Mesendoderm (in vitro differentiated cells): ENCODE results near the gene MXI1.

ENCODE experiments used
- DNase-seq: peaks from one replicate; pipeline ENCODE4 v3.0.0; 2013
- H2AK5ac ChIP-seq: 2 replicates; pipeline ENCODE4 v1.6.1; 2013; ENCODE audit warnings: low read length, inconsistent platforms
- H2BK120ac ChIP-seq: 2 replicates; pipeline ENCODE4 v1.6.1; 2013; ENCODE audit warnings: low read depth, mild to moderate bottlenecking, low read length, moderate library complexity, mixed read lengths
- H2BK15ac ChIP-seq: replicated peaks from 2 replicates; pipeline ENCODE4 v1.6.1; 2013; ENCODE audit warnings: low read depth, mild to moderate bottlenecking, moderate library complexity
- H2BK5ac ChIP-seq: 2 replicates; pipeline ENCODE4 v1.6.1; 2013; ENCODE audit warnings: low read length, inconsistent platforms
- H3K18ac ChIP-seq: 2 replicates; pipeline ENCODE4 v1.6.1; 2013; ENCODE audit warnings: mild to moderate bottlenecking, low read length, mixed read lengths
- H3K23ac ChIP-seq: one replicate; pipeline ENCODE4 v1.6.1; 2013; ENCODE audit warnings: low read length
- H3K27ac ChIP-seq: 2 replicates; pipeline ENCODE4 v1.5.1; 2013; ENCODE audit warnings: low read depth, mild to moderate bottlenecking, inconsistent platforms, low read length, moderate library complexity
- H3K27me3 ChIP-seq: 2 replicates; pipeline ENCODE4 v1.6.1; 2013; ENCODE audit warnings: low read length, control low read depth, mild to moderate bottlenecking, inconsistent platforms; ENCODE audit not compliant: insufficient read depth, poor library complexity
- H3K36me3 ChIP-seq: 2 replicates; pipeline ENCODE4 v1.6.1; 2013; ENCODE audit warnings: low read length, inconsistent platforms; ENCODE audit not compliant: control insufficient read depth, insufficient read depth
- H3K4ac ChIP-seq: one replicate; pipeline ENCODE4 v1.6.1; 2013; ENCODE audit warnings: low read depth, mild to moderate bottlenecking, low read length, moderate library complexity
- H3K4me1 ChIP-seq: 2 replicates; pipeline ENCODE4 v1.6.1; 2013; ENCODE audit warnings: low read depth, low read length, inconsistent platforms; ENCODE audit not compliant: control insufficient read depth
- H3K4me2 ChIP-seq: 2 replicates; pipeline ENCODE4 v1.6.1; 2013; ENCODE audit warnings: low read length
- H3K4me3 ChIP-seq: 2 replicates; pipeline ENCODE4 v1.5.1; 2013; ENCODE audit warnings: mild to moderate bottlenecking, low read length
- H3K56ac ChIP-seq: one replicate; pipeline ENCODE4 v1.6.1; 2013; ENCODE audit warnings: low read length
- H3K79me1 ChIP-seq: 2 replicates; pipeline ENCODE4 v1.6.1; 2013; ENCODE audit warnings: low read length, inconsistent platforms
- H3K79me2 ChIP-seq: 2 replicates; pipeline ENCODE4 v1.6.1; 2013; ENCODE audit warnings: mild to moderate bottlenecking, low read length; ENCODE audit not compliant: control insufficient read depth, insufficient read depth
- H3K9ac ChIP-seq: 2 replicates; pipeline ENCODE4 v1.6.1; 2013; ENCODE audit warnings: low read length, inconsistent platforms
- H4K5ac ChIP-seq: one replicate; pipeline ENCODE4 v1.6.1; 2013; ENCODE audit warnings: low read length
- H4K8ac ChIP-seq: one replicate; pipeline ENCODE4 v1.6.1; 2013; ENCODE audit warnings: low read depth, mild to moderate bottlenecking, control low read depth, low read length, moderate library complexity
- WGBS: extraction: QIAGEN DNeasy Blood & Tissue Kit; methylation state at CpG from one replicate; pipeline ENCODE4 v1.1.7; 2013; ENCODE audit warnings: low lambda C conversion rate, missing lambda C conversion rate; ENCODE audit not compliant: insufficient coverage; ENCODE audit errors: extremely low coverage; 5-methylcytosine and 5-hydroxymethylcytosine counted together

The MXI1 gene

DNA sequence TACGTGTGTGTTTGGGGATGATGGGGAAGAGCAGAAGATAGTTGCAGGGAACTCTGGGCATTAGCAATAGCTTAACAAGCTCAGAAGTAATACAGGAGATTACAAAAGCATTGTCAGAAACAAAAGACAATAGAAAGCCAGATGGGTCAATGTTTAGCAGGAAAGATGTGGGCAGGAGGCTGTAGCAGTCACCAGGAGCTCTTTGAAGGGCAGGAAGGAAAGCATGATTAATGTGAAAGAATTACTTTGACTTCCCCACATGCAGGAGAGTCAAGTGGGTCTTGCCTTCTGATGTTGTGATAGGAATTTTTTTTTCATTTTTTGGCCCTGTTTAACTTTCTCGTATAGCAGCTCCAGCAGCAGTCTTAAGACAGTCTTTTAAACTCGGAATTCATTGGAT lies 103.3 kb downstream of the MXI1 start:
- no peak overlapping the region for H3K4ac ChIP-seq
- H3K27me3 ChIP-seq: no peaks in the 10 kb centered on the region
- no peak overlapping the region for H3K18ac ChIP-seq
- no peaks in the 10 kb centered on the region for H3K79me2 ChIP-seq
- no peak overlapping the region for H3K4me2 ChIP-seq
- H4K5ac ChIP-seq: no peak overlapping the region
- WGBS: 100% methylated on average over 1 of the region's 3 CpGs
- no peak overlapping the region for H4K8ac ChIP-seq
- peak overlapping the region; percentile 85 for H2BK15ac ChIP-seq
- no peaks in the 10 kb centered on the region for H3K79me1 ChIP-seq
- no peaks in the 10 kb centered on the region for H3K36me3 ChIP-seq
- peak overlapping the region; percentile 31 for H3K56ac ChIP-seq
- no peak overlapping the region for H3K4me3 ChIP-seq
- H3K27ac ChIP-seq: no peak overlapping the region
- no peak overlapping the region for H2BK5ac ChIP-seq
- H3K23ac ChIP-seq: no peak overlapping the region
- H2AK5ac ChIP-seq: no peak overlapping the region
- H2BK120ac ChIP-seq: no peak overlapping the region
- no peak for DNase-seq
- H3K4me1 ChIP-seq: no peaks in the 10 kb centered on the region
- H3K9ac ChIP-seq: no peak overlapping the region

DNA sequence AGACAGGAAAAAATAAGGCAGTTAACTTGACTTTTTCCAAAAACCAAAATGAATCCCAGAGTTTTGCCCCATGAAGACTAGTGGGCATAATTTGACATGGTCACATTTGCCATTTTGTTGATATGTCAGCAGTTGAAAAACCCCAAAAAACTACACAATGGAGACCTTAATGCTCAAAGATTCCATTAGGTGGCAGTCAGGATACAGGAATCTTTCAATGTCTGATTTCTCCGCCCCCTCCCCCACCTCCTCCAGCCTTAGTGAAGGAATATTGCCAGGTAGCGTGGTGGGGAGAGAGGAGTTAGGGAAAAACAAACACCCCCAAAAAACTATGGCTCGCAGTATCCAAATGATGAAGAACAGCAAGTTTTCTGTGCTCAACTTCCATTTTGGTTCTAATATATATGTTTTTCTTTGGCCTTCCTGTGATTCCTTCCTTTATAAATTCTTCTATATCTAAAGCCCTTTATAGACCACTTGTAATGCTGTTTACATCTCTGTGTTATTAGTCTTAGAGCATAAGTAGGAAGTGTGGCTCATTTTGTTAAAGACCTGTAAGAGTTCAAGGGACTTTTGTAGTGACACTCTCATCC lies 104.0 kb downstream of the MXI1 start:
- Histone ChIP-seq H4K8ac (no peak overlapping the region), H3K4me1 (no peaks in the 10 kb centered on the region), H3K56ac (no peak overlapping the region), H2BK15ac (peak overlapping the region; percentile 85), H3K79me1 (no peaks in the 10 kb centered on the region), H3K4me3 (no peak overlapping the region), H3K79me2 (no peaks in the 10 kb centered on the region), H2BK120ac (no peak overlapping the region), H3K27me3 (no peaks in the 10 kb centered on the region), H3K9ac (no peak overlapping the region), H2AK5ac (no peak overlapping the region), H3K36me3 (no peaks in the 10 kb centered on the region), H4K5ac (no peak overlapping the region), H3K18ac (no peak overlapping the region), H3K4ac (no peak overlapping the region), H3K23ac (no peak overlapping the region), H3K4me2 (no peak overlapping the region), H2BK5ac (no peak overlapping the region), H3K27ac (no peak overlapping the region)
- WGBS: no CpG with 5 or more reads among the region's 3 CpGs
- DNase-seq: peak; percentile 79

DNA sequence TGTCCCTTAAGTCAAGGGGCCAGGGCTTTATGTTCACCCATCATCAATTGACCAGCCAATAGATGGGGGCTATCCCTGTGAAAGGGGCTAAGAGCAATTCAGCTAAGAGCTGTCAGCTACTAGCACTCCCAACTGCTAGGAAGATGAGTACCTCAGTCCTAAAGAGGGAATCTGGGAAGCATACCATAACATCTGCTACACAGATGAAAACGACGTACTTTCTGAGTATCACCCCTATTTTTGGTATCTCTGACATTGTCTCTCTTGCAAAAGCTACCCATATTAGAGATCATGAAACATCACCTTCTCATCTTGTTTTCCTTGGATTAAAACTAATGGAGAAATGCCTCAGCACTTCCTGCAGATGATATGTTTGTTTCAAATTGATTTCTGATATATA lies 104.8 kb downstream of the MXI1 start:
- Histone ChIP-seq H2BK15ac (no peak overlapping the region), H3K23ac (no peak overlapping the region), H3K36me3 (no peaks in the 10 kb centered on the region), H3K56ac (no peak overlapping the region), H4K8ac (no peak overlapping the region), H3K9ac (no peak overlapping the region), H2BK120ac (no peak overlapping the region), H3K4ac (peak overlapping the region; percentile 70), H3K27ac (no peak overlapping the region), H3K18ac (no peak overlapping the region), H2AK5ac (no peak overlapping the region), H3K27me3 (no peaks in the 10 kb centered on the region), H3K4me1 (no peaks in the 10 kb centered on the region), H4K5ac (no peak overlapping the region), H3K4me3 (no peak overlapping the region), H3K4me2 (no peak overlapping the region), H3K79me1 (no peaks in the 10 kb centered on the region), H2BK5ac (no peak overlapping the region), H3K79me2 (no peaks in the 10 kb centered on the region)
- DNase-seq: no peak
- no CpG with 5 or more reads among the region's 2 CpGs for WGBS

DNA sequence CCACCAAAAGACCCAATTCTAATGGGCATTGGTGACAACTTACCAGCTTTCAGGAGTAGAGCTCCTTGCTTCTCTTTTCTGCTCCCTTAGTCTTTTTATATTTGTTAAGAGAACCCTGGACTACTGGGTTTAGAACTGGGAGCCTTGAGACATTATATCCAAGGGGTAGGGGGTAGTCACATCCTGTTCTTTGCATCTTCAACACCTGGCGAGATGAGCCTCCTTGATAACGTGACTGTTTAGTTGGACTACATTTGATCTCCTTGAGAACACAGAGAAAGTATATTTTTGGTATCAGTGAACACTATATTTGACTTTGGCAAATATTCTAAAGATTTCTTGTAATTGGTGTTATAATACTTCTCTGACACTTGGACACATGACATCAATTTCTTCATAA lies 106.3 kb downstream of the MXI1 start:
- Histone ChIP-seq H2BK120ac (no peak overlapping the region), H3K27me3 (no peaks in the 10 kb centered on the region), H3K4me3 (no peak overlapping the region), H3K79me1 (no peaks in the 10 kb centered on the region), H3K9ac (no peak overlapping the region), H4K5ac (no peak overlapping the region), H4K8ac (no peak overlapping the region), H3K4me2 (no peak overlapping the region), H3K27ac (no peak overlapping the region), H3K18ac (no peak overlapping the region), H3K36me3 (no peaks in the 10 kb centered on the region), H3K4ac (no peak overlapping the region), H2BK15ac (peak overlapping the region; percentile 98), H2AK5ac (no peak overlapping the region), H3K23ac (no peak overlapping the region), H2BK5ac (no peak overlapping the region), H3K4me1 (peaks cover 3% of the 10 kb centered on the region), H3K79me2 (no peaks in the 10 kb centered on the region), H3K56ac (no peak overlapping the region)
- DNase-seq: no peak
- WGBS: no CpG with 5 or more reads among the region's 2 CpGs

DNA sequence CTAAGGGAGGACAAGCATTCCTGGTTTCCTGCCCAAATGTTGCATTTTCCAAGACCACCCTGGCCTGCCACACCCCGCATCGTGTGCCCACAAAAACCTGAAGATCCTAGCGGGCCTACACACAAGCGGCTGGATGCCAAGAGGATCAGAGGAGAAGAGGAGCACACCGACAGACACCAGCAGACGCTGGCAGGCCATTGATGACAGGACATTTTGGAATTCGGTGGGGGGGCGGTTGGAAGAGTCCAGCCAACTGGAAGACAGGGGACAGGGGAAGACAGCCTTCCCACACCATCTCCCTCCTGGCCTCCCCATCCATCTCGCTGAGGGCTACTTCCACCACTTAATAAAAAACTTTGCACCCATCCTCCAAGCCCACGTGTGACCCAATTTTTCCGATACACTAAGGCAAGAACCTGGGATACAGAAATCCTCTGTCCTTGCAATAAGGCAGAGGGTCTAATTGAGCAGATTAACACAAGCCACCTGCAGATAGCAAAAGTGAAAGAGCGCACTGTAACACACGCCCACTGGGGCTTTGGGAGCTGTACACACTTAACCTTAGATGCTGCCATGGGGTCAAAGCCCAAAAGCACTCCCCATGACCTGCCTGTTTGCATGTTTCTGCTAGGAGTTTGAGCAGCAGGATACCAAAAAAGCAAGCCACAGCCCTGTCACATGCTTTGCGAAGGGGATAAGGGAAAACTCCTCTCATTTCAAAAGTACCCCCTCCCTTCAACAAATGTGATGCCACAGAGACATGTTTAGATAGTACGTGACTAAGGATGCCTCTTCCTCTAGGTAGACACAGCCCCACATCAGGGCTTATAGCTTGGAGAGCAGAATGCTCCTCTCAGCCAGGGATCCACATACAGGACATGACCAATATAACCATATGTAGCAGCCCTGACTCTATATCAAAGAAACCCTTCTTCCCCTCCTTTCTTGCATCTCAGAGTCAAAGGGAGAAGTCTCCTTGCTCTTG lies 110.8 kb downstream of the MXI1 start:
- no peaks in the 10 kb centered on the region for H3K36me3 ChIP-seq
- H2BK120ac ChIP-seq: no peak overlapping the region
- H3K4me2 ChIP-seq: no peak overlapping the region
- no peak overlapping the region for H3K27ac ChIP-seq
- H3K4me3 ChIP-seq: no peak overlapping the region
- peak overlapping the region; percentile 17 for H2BK5ac ChIP-seq
- no CpG with 5 or more reads among the region's 15 CpGs for WGBS
- DNase-seq: peak; percentile 46
- H3K56ac ChIP-seq: peak overlapping the region; percentile 51
- H4K5ac ChIP-seq: no peak overlapping the region
- peaks cover 6% of the 10 kb centered on the region for H3K4me1 ChIP-seq
- H3K79me1 ChIP-seq: no peaks in the 10 kb centered on the region
- peak overlapping the region; percentile 9 for H3K18ac ChIP-seq
- no peak overlapping the region for H3K23ac ChIP-seq
- H3K9ac ChIP-seq: no peak overlapping the region
- H3K27me3 ChIP-seq: no peaks in the 10 kb centered on the region
- H3K4ac ChIP-seq: peak overlapping the region; percentile 5
- no peaks in the 10 kb centered on the region for H3K79me2 ChIP-seq
- H2AK5ac ChIP-seq: no peak overlapping the region
- no peak overlapping the region for H2BK15ac ChIP-seq
- no peak overlapping the region for H4K8ac ChIP-seq
